GM12872 (cell line): ENCODE results near the gene IFRD2.

Experiments
- TF ChIP-seq, protein P1 (sequence below): IDR thresholded peaks from 3 replicates; pipeline ENCODE4 v1.5.1; 2011; ENCODE audit warnings: low read depth, mild to moderate bottlenecking, low read length, moderate library complexity; ENCODE audit not compliant: insufficient read depth

Gene IFRD2

DNA sequence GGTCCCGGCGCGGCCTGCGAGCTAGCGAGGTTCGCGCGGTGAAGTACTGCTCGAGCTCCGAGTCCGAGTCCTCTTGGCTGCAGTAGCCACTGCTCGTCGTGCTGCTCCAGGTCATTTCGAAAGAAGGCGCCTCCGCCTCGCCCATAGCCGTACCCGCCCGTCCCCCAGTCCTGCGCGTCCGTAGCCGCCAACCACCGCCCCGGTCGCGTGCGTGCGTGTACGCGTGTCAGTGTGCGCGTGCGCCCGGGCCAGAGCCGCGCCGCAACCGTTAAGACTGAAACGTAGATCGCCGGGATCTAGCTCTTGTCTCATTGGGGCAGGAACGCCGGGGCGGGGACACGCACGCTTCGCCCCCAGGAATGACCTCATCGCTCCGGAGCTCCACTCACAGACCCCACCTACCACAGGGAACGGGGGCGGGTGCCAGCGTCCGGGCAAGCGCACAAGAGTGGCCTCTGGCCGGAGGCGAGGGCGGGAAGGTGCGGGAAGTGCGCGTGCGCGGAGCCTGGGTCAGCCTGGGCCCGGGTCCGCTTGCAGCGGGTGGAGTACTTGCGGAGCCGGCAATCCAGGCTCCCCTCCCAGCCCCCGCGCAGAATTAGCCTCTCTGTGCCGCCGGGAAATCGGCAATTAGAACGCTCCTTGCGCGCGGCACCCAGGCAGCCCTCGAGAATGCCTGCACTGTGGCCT is 45.1 kb upstream of the IFRD2 start:
- TF ChIP-seq, protein P1, sequence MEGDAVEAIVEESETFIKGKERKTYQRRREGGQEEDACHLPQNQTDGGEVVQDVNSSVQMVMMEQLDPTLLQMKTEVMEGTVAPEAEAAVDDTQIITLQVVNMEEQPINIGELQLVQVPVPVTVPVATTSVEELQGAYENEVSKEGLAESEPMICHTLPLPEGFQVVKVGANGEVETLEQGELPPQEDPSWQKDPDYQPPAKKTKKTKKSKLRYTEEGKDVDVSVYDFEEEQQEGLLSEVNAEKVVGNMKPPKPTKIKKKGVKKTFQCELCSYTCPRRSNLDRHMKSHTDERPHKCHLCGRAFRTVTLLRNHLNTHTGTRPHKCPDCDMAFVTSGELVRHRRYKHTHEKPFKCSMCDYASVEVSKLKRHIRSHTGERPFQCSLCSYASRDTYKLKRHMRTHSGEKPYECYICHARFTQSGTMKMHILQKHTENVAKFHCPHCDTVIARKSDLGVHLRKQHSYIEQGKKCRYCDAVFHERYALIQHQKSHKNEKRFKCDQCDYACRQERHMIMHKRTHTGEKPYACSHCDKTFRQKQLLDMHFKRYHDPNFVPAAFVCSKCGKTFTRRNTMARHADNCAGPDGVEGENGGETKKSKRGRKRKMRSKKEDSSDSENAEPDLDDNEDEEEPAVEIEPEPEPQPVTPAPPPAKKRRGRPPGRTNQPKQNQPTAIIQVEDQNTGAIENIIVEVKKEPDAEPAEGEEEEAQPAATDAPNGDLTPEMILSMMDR = no peak

GRCh38 chr3:50336452-50337174 is 44.4 kb upstream of the IFRD2 start:
- TF ChIP-seq, protein P1 = no peak

GRCh38 chr3:50334339-50335075 is 42.3 kb upstream of the IFRD2 start:
- TF ChIP-seq, protein P1 = no peak

DNA sequence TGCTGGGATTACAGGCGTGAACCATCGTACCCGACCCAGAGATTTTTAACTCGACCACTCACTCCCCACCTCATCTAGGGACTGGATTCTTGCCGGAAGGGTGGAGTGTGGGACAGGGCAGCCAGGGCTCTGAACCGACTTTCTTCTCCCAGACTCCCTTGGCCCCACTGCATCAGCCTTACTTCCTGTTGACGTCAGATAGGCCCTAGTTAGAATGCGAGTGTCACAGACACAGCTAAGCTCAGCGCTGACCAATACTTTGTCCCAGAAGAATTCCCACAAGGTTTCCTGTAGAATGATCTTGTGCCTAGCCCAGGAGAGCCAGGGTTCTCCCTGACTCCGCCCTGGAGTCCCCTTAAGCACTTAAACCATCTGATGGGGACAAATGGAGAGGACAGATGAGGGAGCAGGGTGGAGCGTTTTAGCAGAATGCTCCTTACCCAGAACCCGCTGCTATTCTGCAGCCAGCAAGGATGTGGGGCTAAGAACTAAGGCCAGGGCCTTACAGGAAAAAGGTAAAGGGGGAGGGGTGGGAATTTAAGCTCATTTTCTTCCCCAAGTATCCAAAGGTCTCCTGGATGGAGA is 41.6 kb upstream of the IFRD2 start:
- TF ChIP-seq, protein P1 = no peak

DNA sequence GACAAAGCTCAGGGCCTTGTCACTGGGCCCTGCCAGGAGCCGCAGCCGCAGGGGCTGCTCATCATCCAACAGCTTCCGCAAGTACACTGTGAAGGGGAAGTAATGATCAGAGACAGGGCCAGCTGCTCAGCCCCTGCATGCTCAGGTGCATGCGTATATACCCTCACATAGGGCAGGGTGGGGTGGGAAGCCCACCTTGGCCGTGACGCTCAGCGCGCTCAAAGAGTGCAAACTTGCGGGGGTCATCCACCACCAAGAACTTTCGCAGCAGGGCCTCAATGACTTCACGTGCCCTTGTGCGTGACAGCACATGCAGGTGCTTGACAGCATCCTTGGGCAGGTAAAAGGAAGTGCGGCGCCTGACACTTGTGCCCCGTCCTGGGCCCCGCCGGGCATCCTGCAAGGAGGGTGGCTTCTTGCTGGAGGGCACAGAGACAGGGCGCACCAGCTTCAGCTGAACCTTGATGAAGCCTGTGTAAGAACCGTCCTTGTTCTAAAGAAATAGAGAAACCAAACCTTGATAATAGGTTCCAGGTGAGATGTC is 39.2 kb upstream of the IFRD2 start:
- TF ChIP-seq, protein P1 = no peak

GRCh38 chr3:50330330-50330729 is 38.1 kb upstream of the IFRD2 start:
- TF ChIP-seq, protein P1 = no peak
